Measurements from ENCODE around the gene RHOH.

Gene RHOH

GRCh38 chr4:40194602-40195161 lies 2.1 kb upstream of the RHOH start:
- Mint-ChIP-seq H3K27ac (peak overlapping the region; percentile 96), H3K4me3 (peak overlapping the region; percentile 94), H3K36me3 (peaks cover 12% of the 10 kb centered on the region), H3K4me1 (peaks cover 72% of the 10 kb centered on the region), H3K9me3 (no peaks in the 10 kb centered on the region), H3K27me3 (no peaks in the 10 kb centered on the region)
- peak; percentile 52 for ATAC-seq

GRCh38 chr4:40195182-40196177 lies 1.4 kb upstream of the RHOH start:
- Mint-ChIP-seq H3K27ac (peak overlapping the region; percentile 96), H3K4me1 (peaks cover 70% of the 10 kb centered on the region), H3K36me3 (peaks cover 12% of the 10 kb centered on the region), H3K27me3 (no peaks in the 10 kb centered on the region), H3K9me3 (no peaks in the 10 kb centered on the region), H3K4me3 (peak overlapping the region; percentile 94)
- ATAC-seq, result no peak

GRCh38 chr4:40196272-40196671 lies 559 bp upstream of the RHOH start:
- H3K9me3 Mint-ChIP-seq, result no peaks in the 10 kb centered on the region
- ATAC-seq, result no peak
- peak overlapping the region; percentile 96 for H3K27ac Mint-ChIP-seq
- no peaks in the 10 kb centered on the region for H3K27me3 Mint-ChIP-seq
- peaks cover 12% of the 10 kb centered on the region for H3K36me3 Mint-ChIP-seq
- peaks cover 62% of the 10 kb centered on the region for H3K4me1 Mint-ChIP-seq
- H3K4me3 Mint-ChIP-seq, result peak overlapping the region; percentile 94

- Mint-ChIP-seq H3K27ac (peak overlapping the region; percentile 96), H3K9me3 (no peaks in the 10 kb centered on the region), H3K4me1 (peaks cover 56% of the 10 kb centered on the region), H3K27me3 (no peaks in the 10 kb centered on the region), H3K4me3 (peak overlapping the region; percentile 94), H3K36me3 (peaks cover 22% of the 10 kb centered on the region)
- ATAC-seq, result no peak
Observed at GRCh38 chr4:40197879-40198689, 1.3 kb downstream of the RHOH start.

GRCh38 chr4:40199179-40199670 lies 2.4 kb downstream of the RHOH start:
- peaks cover 55% of the 10 kb centered on the region for H3K4me1 Mint-ChIP-seq
- no peaks in the 10 kb centered on the region for H3K27me3 Mint-ChIP-seq
- peaks cover 27% of the 10 kb centered on the region for H3K36me3 Mint-ChIP-seq
- peak overlapping the region; percentile 94 for H3K4me3 Mint-ChIP-seq
- H3K9me3 Mint-ChIP-seq, result no peaks in the 10 kb centered on the region
- peak overlapping the region; percentile 96 for H3K27ac Mint-ChIP-seq
- no peak for ATAC-seq

GRCh38 chr4:40199999-40200874 lies 3.4 kb downstream of the RHOH start:
- H3K4me1 Mint-ChIP-seq, result peaks cover 55% of the 10 kb centered on the region
- H3K36me3 Mint-ChIP-seq, result peaks cover 27% of the 10 kb centered on the region
- ATAC-seq, result peak; percentile 87
- peak overlapping the region; percentile 94 for H3K4me3 Mint-ChIP-seq
- H3K27me3 Mint-ChIP-seq, result no peaks in the 10 kb centered on the region
- peak overlapping the region; percentile 96 for H3K27ac Mint-ChIP-seq
- H3K9me3 Mint-ChIP-seq, result no peaks in the 10 kb centered on the region

GRCh38 chr4:40200875-40201801 lies 4.3 kb downstream of the RHOH start:
- no peaks in the 10 kb centered on the region for H3K9me3 Mint-ChIP-seq
- no peaks in the 10 kb centered on the region for H3K27me3 Mint-ChIP-seq
- peak overlapping the region; percentile 96 for H3K27ac Mint-ChIP-seq
- peak; percentile 51 for ATAC-seq
- peaks cover 31% of the 10 kb centered on the region for H3K36me3 Mint-ChIP-seq
- peak overlapping the region; percentile 94 for H3K4me3 Mint-ChIP-seq
- H3K4me1 Mint-ChIP-seq, result peaks cover 55% of the 10 kb centered on the region

- ATAC-seq, result no peak
- Mint-ChIP-seq H3K4me1 (peaks cover 55% of the 10 kb centered on the region), H3K9me3 (no peaks in the 10 kb centered on the region), H3K4me3 (peak overlapping the region; percentile 94), H3K27ac (peak overlapping the region; percentile 96), H3K27me3 (no peaks in the 10 kb centered on the region), H3K36me3 (peaks cover 34% of the 10 kb centered on the region)
Observed at GRCh38 chr4:40201898-40202297, 5.1 kb downstream of the RHOH start.

GRCh38 chr4:40202474-40202873 lies 5.6 kb downstream of the RHOH start:
- no peak for ATAC-seq
- Mint-ChIP-seq H3K27me3 (no peaks in the 10 kb centered on the region), H3K27ac (peak overlapping the region; percentile 96), H3K36me3 (peaks cover 34% of the 10 kb centered on the region), H3K4me1 (peaks cover 60% of the 10 kb centered on the region), H3K9me3 (no peaks in the 10 kb centered on the region), H3K4me3 (peak overlapping the region; percentile 75)

GRCh38 chr4:40204507-40205258 lies 7.9 kb downstream of the RHOH start:
- Mint-ChIP-seq H3K27ac (peak overlapping the region; percentile 96), H3K9me3 (no peaks in the 10 kb centered on the region), H3K4me3 (peak overlapping the region; percentile 74), H3K36me3 (peaks cover 28% of the 10 kb centered on the region), H3K4me1 (peaks cover 76% of the 10 kb centered on the region), H3K27me3 (no peaks in the 10 kb centered on the region)
- no peak for ATAC-seq

GRCh38 chr4:40205259-40206198 lies 8.7 kb downstream of the RHOH start:
- ATAC-seq, result peak; percentile 88
- Mint-ChIP-seq H3K4me3 (peak overlapping the region; percentile 74), H3K4me1 (peaks cover 80% of the 10 kb centered on the region), H3K27me3 (no peaks in the 10 kb centered on the region), H3K27ac (peak overlapping the region; percentile 96), H3K36me3 (peaks cover 36% of the 10 kb centered on the region), H3K9me3 (no peaks in the 10 kb centered on the region)

- Mint-ChIP-seq H3K4me1 (peaks cover 89% of the 10 kb centered on the region), H3K27ac (peak overlapping the region; percentile 96), H3K36me3 (peaks cover 43% of the 10 kb centered on the region), H3K9me3 (no peaks in the 10 kb centered on the region), H3K27me3 (no peaks in the 10 kb centered on the region), H3K4me3 (peak overlapping the region; percentile 74)
- no peak for ATAC-seq
Observed at GRCh38 chr4:40206426-40206825, 9.6 kb downstream of the RHOH start.

Measured in stimulated activated memory B cell treated with anti-CD40 and anti-IgM and Interleukin-4, amounts not matched to agents 10 μg/mL and 1 μg/mL and 100 μg/mL, for 72 hours (primary cell).